Astrocyte of the spinal cord (primary cell): ENCODE data around the gene NELFE.
"Not testable (repeated sequence)": the region's sequence is repeated elsewhere in the genome, so short reads cannot be mapped to it uniquely, and the experiment has no call there.

Experiments
- DNase-seq: peaks from one replicate; pipeline ENCODE4 v3.0.0; 2011; ENCODE audit warnings: low read depth, low spot score
- H3K4me3 ChIP-seq: 2 replicates; pipeline ENCODE4 v1.5.1; 2011; ENCODE audit warnings: low read depth, mild to moderate bottlenecking, low read length, moderate library complexity
- in situ Hi-C: cut with HindIII; loops from 2 replicates; pipeline ENCODE4 v1.10.0; 2017; ENCODE audit warnings: low sequenced_read_pairs
- TF ChIP-seq, protein P1 (sequence below): IDR thresholded peaks from 2 replicates; pipeline ENCODE4 v1.5.1; 2012; ENCODE audit warnings: low read depth, mild to moderate bottlenecking, low read length, inconsistent platforms

The NELFE gene

GRCh38 chr6:31979238-31979898 lies 20.6 kb upstream of the NELFE start:
- in situ Hi-C loops: no loop called here
- TF ChIP-seq, protein P1, sequence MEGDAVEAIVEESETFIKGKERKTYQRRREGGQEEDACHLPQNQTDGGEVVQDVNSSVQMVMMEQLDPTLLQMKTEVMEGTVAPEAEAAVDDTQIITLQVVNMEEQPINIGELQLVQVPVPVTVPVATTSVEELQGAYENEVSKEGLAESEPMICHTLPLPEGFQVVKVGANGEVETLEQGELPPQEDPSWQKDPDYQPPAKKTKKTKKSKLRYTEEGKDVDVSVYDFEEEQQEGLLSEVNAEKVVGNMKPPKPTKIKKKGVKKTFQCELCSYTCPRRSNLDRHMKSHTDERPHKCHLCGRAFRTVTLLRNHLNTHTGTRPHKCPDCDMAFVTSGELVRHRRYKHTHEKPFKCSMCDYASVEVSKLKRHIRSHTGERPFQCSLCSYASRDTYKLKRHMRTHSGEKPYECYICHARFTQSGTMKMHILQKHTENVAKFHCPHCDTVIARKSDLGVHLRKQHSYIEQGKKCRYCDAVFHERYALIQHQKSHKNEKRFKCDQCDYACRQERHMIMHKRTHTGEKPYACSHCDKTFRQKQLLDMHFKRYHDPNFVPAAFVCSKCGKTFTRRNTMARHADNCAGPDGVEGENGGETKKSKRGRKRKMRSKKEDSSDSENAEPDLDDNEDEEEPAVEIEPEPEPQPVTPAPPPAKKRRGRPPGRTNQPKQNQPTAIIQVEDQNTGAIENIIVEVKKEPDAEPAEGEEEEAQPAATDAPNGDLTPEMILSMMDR: no peak
- DNase-seq: no peak
- H3K4me3 ChIP-seq: no peak overlapping the region

DNA sequence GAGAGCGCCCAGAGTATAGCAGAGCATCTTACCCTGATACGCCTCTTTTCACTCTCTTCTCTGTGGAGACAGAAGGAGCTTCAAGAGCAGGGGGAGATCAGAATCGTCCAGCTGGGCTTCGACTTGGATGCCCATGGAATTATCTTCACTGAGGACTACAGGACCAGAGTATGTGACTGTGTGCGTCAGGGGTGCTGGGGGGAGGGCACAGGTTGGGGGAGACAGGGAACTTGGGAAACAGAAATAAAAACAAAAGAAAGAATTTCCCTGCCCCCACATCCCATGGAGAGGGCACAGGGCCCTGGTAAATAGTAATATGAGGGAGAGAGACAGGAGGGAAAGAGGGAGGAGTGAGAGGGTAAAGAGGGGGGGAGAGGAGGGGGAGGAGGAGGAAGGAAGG lies 20.1 kb upstream of the NELFE start:
- H3K4me3 ChIP-seq: no peak overlapping the region
- in situ Hi-C loops: no loop called here
- no peak for DNase-seq
- TF ChIP-seq, protein P1: no peak

- in situ Hi-C loops: no loop called here
- H3K4me3 ChIP-seq: no peak overlapping the region
- TF ChIP-seq, protein P1: no peak
- no peak for DNase-seq
Measured at GRCh38 chr6:31977816-31978431, 19.2 kb upstream of the NELFE start.

GRCh38 chr6:31976065-31976464 lies 17.3 kb upstream of the NELFE start:
- in situ Hi-C loops: not testable (repeated sequence)

GRCh38 chr6:31972709-31973350 lies 14.1 kb upstream of the NELFE start:
- DNase-seq: peak; percentile 24
- in situ Hi-C loops: no loop called here
- TF ChIP-seq, protein P1: no peak
- H3K4me3 ChIP-seq: peak overlapping the region; percentile 91

More at GRCh38 chr6:31976065-31976464, 17.3 kb upstream of the NELFE start:
- not testable (repeated sequence) for H3K4me3 ChIP-seq, DNase-seq

DNA sequence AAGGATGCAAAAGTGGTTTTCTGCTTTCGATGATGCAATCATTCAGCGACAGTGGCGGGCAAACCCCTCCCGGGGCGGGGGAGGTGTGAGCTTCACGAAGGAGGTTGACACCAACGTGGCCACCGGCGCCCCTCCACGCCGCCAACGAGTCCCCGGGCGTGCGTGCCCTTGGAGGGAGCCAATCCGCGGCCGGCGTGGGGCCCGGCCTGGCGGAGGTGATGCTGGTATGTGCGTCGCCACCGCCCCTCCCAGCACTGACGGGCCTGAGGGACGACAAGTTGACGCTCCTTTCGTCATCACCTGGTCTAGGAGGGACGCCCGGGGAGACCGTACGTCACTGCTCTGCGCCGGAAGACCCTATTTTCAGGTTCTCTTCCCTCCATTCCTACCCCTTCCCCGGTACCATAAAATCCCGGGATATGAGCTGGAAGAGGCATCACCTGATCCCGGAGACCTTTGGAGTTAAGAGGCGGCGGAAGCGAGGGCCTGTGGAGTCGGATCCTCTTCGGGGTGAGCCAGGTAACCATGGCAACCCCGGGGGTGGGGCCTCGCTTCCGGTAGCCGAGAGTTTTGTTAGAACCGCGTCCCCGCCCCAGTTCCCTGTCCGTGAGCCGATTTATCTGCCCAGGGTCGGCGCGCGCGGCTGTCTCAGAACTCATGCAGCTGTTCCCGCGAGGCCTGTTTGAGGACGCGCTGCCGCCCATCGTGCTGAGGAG lies 13.4 kb upstream of the NELFE start, which contains the start of gene DXO:
TSS of gene DXO (minus strand) at position 146 of the 716 bp plus-strand sequence. CDS start 463 bp downstream, outside the sequence.
- DNase-seq: peak; percentile 99
- TF ChIP-seq, protein P1: no peak
- H3K4me3 ChIP-seq: peak within 1 kb of the TSS; percentile 91
- in situ Hi-C loops: no loop called here
